HCT116 (cell line): ENCODE data around the gene ICAM2. TPM values are rescaled to one million over a fixed set of nuclear protein-coding genes. Genes with fewer than 3 reads are reported as not detected.

Experiments
- ATAC-seq: fragments of 200-7000 bp; cut with Tn5 transposase; 2 replicates; pipeline ENCODE4 v1.9.1; 2020; ENCODE audit warnings: mild to moderate bottlenecking, moderate library complexity
- BruUV-seq: library from RNA; stranded (reverse); fragments of 400-500 nt; replicated peaks from 2 replicates; lab custom pipeline; 2021; lab: Mats Ljungman, UMichigan
- CTCF ChIA-PET: fragments of 300-600 bp; sonication (Branson Sonifier 250); formaldehyde crosslinking; loops from one replicate; lab custom pipeline; 2021; ENCODE audit warnings: antibody characterized with exemption; lab: Charles Lee
- POLR2A ChIA-PET: fragments of 300-600, 350-600 bp; sonication (Branson Sonifier 250); formaldehyde crosslinking; loops from one replicate; lab custom pipeline; 2021; ENCODE audit warnings: antibody characterized with exemption; lab: Charles Lee
- RAD21 ChIA-PET, 2 experiments: fragments of 300-600 bp; sonication (Branson Sonifier 250); formaldehyde crosslinking; loops; one replicate each; lab custom pipeline; 2023; ENCODE audit warnings: low total read pairs in 2 of 2; ENCODE audit not compliant: uncharacterized antibody in 2 of 2, unreplicated experiment in 2 of 2, low non-redundant PET in 1 of 2; lab: Charles Lee
- DNase-seq: peaks from one replicate; pipeline ENCODE4 v3.0.0-alpha.2; 2010; ENCODE audit warnings: low read depth, low spot score
- H2AFZ ChIP-seq: fragments of 200-600 bp; shearing (Covaris generic), sonication (generic); 2 replicates; pipeline ENCODE4 v1.6.1; 2017; ENCODE audit warnings: low read depth, mixed run types, mixed read lengths, antibody characterized with exemption, low read length; ENCODE audit not compliant: poor library complexity, severe bottlenecking
- H3K27ac ChIP-seq: 2 replicates; pipeline ENCODE4 v1.5.1; 2012; ENCODE audit warnings: low read depth, low read length
- H3K27me3 ChIP-seq: fragments of 200-600 bp; sonication (generic); 2 replicates; pipeline ENCODE4 v1.6.1; 2016; ENCODE audit warnings: mixed run types, low read length, mixed read lengths; ENCODE audit not compliant: insufficient read depth
- H3K36me3 ChIP-seq, 2 experiments: fragments of 200-500 bp in 1 of 2; fragments of 200-600 bp in 1 of 2; sonication (Bioruptor generic) in 1 of 2; sonication (generic) in 1 of 2; 2 replicates each; pipeline versions ENCODE4 v1.5.1 to v1.6.1; 2014 to 2016; ENCODE audit warnings: low read length in 2 of 2, inconsistent platforms in 1 of 2, mixed read lengths in 1 of 2, mixed run types in 1 of 2; ENCODE audit not compliant: insufficient read depth in 2 of 2, control insufficient read depth in 1 of 2
- H3K4me1 ChIP-seq, 2 experiments: fragments of 200-600 bp in 1 of 2; sonication (generic) in 1 of 2; 2 replicates each; pipeline versions ENCODE4 v1.5.1 to v1.6.1; 2012 to 2017; ENCODE audit warnings: low read length in 2 of 2, inconsistent platforms in 1 of 2, mild to moderate bottlenecking in 1 of 2, mixed read lengths in 1 of 2, mixed run types in 1 of 2, moderate library complexity in 1 of 2; ENCODE audit not compliant: insufficient read depth in 2 of 2, control insufficient read depth in 1 of 2
- H3K4me2 ChIP-seq: fragments of 200-600 bp; sonication (generic); 2 replicates; pipeline ENCODE4 v1.6.1; 2017; ENCODE audit warnings: mixed run types, low read length, mixed read lengths
- H3K4me3 ChIP-seq, 2 experiments: fragments of 200-600 bp in 1 of 2; sonication (generic) in 1 of 2; replicated peaks in 1 of 2; 2 replicates each; pipeline ENCODE4 v1.5.1; 2011 to 2016; ENCODE audit warnings: low read length in 2 of 2, control low read depth in 1 of 2, low read depth in 1 of 2, mild to moderate bottlenecking in 1 of 2, mixed read lengths in 1 of 2, mixed run types in 1 of 2
- H3K79me2 ChIP-seq: fragments of 200-600 bp; sonication (generic); 2 replicates; pipeline ENCODE4 v1.6.1; 2017; ENCODE audit warnings: mild to moderate bottlenecking, mixed run types, low read length, moderate library complexity, mixed read lengths; ENCODE audit not compliant: insufficient read depth
- H3K9ac ChIP-seq: fragments of 200-600 bp; sonication (generic); 2 replicates; pipeline ENCODE4 v1.6.1; 2016; ENCODE audit warnings: low read length, mixed read lengths
- H3K9me2 ChIP-seq: fragments of 200-600 bp; sonication (generic), shearing (Covaris generic); 2 replicates; pipeline ENCODE4 v1.6.1; 2017; ENCODE audit warnings: mixed run types, mild to moderate bottlenecking, moderate library complexity; ENCODE audit not compliant: insufficient read depth
- H3K9me3 ChIP-seq, 2 experiments: fragments of 200-500 bp in 1 of 2; fragments of 200-600 bp in 1 of 2; sonication (Bioruptor generic) in 1 of 2; sonication (generic) in 1 of 2; 2 replicates each; pipeline ENCODE4 v1.6.1; 2014 to 2017; ENCODE audit warnings: low read length in 2 of 2, mixed read lengths in 2 of 2, inconsistent platforms in 1 of 2, low read depth in 1 of 2, mild to moderate bottlenecking in 1 of 2, mixed run types in 1 of 2, moderate library complexity in 1 of 2; ENCODE audit not compliant: control insufficient read depth in 1 of 2, insufficient read depth in 1 of 2
- H4K20me1 ChIP-seq: fragments of 200-600 bp; sonication (generic), shearing (Covaris generic); 2 replicates; pipeline ENCODE4 v1.6.1; 2017; ENCODE audit warnings: mixed run types, mild to moderate bottlenecking, moderate library complexity; ENCODE audit not compliant: insufficient read depth
- ELF1 ChIP-seq: IDR thresholded peaks from 2 replicates; pipeline ENCODE4 v1.6.1; 2012; ENCODE audit warnings: low read depth, borderline replicate concordance
- MAX ChIP-seq: IDR thresholded peaks from 2 replicates; pipeline ENCODE4 v1.6.1; 2012
- REST ChIP-seq: IDR thresholded peaks from 2 replicates; pipeline ENCODE4 v1.6.1; 2012; ENCODE audit warnings: low read depth
- TCF7L2 ChIP-seq: IDR thresholded peaks from 2 replicates; pipeline ENCODE4 v1.7.0; 2011; ENCODE audit warnings: borderline replicate concordance, inconsistent platforms; ENCODE audit not compliant: insufficient read depth, insufficient read length; ENCODE audit errors: extremely low read depth
- intact Hi-C: fragments of 100-400 bp; cut with micrococcal nuclease; formaldehyde crosslinking; loops from 2 replicates; pipeline ENCODE4 v1.10.0; 2022
- total RNA-seq: library from RNA; stranded (reverse); gene quantifications from one replicate; pipeline ENCODE4 v1.2.1, GENCODE V29; 2021; ENCODE audit not compliant: unreplicated experiment
- TF ChIP-seq, protein P1 (sequence below), 3 experiments: fragments of 200-600 bp in 1 of 3; sonication (generic) in 1 of 3; IDR thresholded peaks in 2 of 3; conservative IDR thresholded peaks in 1 of 3; 2 replicates each; pipeline ENCODE4 v1.5.1; 2012 to 2017; ENCODE audit warnings: low read depth in 2 of 3, low read length in 2 of 3, antibody characterized with exemption in 1 of 3, borderline replicate concordance in 1 of 3, control low read depth in 1 of 3, mild to moderate bottlenecking in 1 of 3, mixed read lengths in 1 of 3, mixed run types in 1 of 3, moderate library complexity in 1 of 3; ENCODE audit not compliant: insufficient read depth in 1 of 3
- TF ChIP-seq, protein P2 (sequence below): IDR thresholded peaks from 2 replicates; pipeline ENCODE4 v1.6.1; 2012

ICAM2 gene
- total RNA-seq, 1 experiment from 2014 or later: 0.61 TPM

- no peak for DNase-seq
- intact Hi-C loops: no loop called here
- H4K20me1 ChIP-seq: no peaks in the 10 kb centered on the region
- no peak overlapping the region for H3K9ac ChIP-seq
- H3K27me3 ChIP-seq: no peaks in the 10 kb centered on the region
- ChIA-PET RAD21 (interaction anchor here in 1 of 2 experiments (1.2 kb wide), 1 partner anchor 78 kb away, joined by 4 read pairs; no protein-coding TSS in a partner anchor), CTCF (interaction anchor here (1.1 to 3.3 kb wide), 3 partner anchors 8 to 78 kb away, joined by 3 to 14 read pairs (median 4); no protein-coding TSS in a partner anchor), POLR2A (no interaction called here)
- H3K4me3 ChIP-seq: no peak overlapping the region
- H2AFZ ChIP-seq: no peak overlapping the region
- ATAC-seq: peak; percentile 72
- H3K4me1 ChIP-seq: peaks cover 0 to 7% of the 10 kb centered on the region in 2 experiments; a peak in 1 of 4 replicates
- H3K36me3 ChIP-seq: peaks cover 0 to 5% of the 10 kb centered on the region in 2 experiments; a peak in 1 of 4 replicates
- H3K9me3 ChIP-seq: no peaks in the 10 kb centered on the region
- H3K9me2 ChIP-seq: no peaks in the 10 kb centered on the region
- no peak for TF ChIP-seq ELF1
- TF ChIP-seq, protein P1, sequence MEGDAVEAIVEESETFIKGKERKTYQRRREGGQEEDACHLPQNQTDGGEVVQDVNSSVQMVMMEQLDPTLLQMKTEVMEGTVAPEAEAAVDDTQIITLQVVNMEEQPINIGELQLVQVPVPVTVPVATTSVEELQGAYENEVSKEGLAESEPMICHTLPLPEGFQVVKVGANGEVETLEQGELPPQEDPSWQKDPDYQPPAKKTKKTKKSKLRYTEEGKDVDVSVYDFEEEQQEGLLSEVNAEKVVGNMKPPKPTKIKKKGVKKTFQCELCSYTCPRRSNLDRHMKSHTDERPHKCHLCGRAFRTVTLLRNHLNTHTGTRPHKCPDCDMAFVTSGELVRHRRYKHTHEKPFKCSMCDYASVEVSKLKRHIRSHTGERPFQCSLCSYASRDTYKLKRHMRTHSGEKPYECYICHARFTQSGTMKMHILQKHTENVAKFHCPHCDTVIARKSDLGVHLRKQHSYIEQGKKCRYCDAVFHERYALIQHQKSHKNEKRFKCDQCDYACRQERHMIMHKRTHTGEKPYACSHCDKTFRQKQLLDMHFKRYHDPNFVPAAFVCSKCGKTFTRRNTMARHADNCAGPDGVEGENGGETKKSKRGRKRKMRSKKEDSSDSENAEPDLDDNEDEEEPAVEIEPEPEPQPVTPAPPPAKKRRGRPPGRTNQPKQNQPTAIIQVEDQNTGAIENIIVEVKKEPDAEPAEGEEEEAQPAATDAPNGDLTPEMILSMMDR (IDR thresholded peaks at IDR 0.05 in 2 of 3, conservative IDR thresholded peaks at IDR 0.05 in 1 of 3; ENCODE audit: borderline replicate concordance in 1 of 3, insufficient read depth in 1 of 3, low read depth in 2 of 3, low read length in 2 of 3): peak in 1 of 3 experiments; percentile 25; a peak in 2 of 6 replicates
- no peak overlapping the region for H3K4me2 ChIP-seq
- no peaks in the 10 kb centered on the region for H3K79me2 ChIP-seq
- no TSS peak for BruUV-seq
- H3K27ac ChIP-seq: no peak overlapping the region
Measured at GRCh38 chr17:64055183-64056142, 35.0 kb upstream of the ICAM2 start.

GRCh38 chr17:64054304-64054703, 33.9 kb upstream of the ICAM2 start:
- CTCF ChIA-PET: interaction anchor here (1.1 to 3.3 kb wide), 4 partner anchors 9 to 135 kb away, joined by 3 to 14 read pairs (median 4); no protein-coding TSS in a partner anchor
- DNase-seq: no peak
- Histone ChIP-seq H3K79me2 (no peaks in the 10 kb centered on the region), H4K20me1 (no peaks in the 10 kb centered on the region), H2AFZ (no peak overlapping the region), H3K9me3 (no peaks in the 10 kb centered on the region), H3K4me3 (no peak overlapping the region), H3K27ac (no peak overlapping the region), H3K4me1 (peaks cover 0 to 7% of the 10 kb centered on the region in 2 experiments; a peak in 1 of 4 replicates), H3K27me3 (no peaks in the 10 kb centered on the region), H3K9ac (no peak overlapping the region), H3K9me2 (no peaks in the 10 kb centered on the region), H3K4me2 (no peak overlapping the region), H3K36me3 (no peaks in the 10 kb centered on the region)
- POLR2A ChIA-PET: no interaction called here
- BruUV-seq: no TSS peak
- RAD21 ChIA-PET: no interaction called here
- intact Hi-C loops: no loop called here
- ATAC-seq: no peak
- TF ChIP-seq MAX (no peak), REST (no peak), TCF7L2 (no peak)
- TF ChIP-seq, protein P1 (IDR thresholded peaks at IDR 0.05 in 2 of 3, conservative IDR thresholded peaks at IDR 0.05 in 1 of 3; ENCODE audit: borderline replicate concordance in 1 of 3, insufficient read depth in 1 of 3, low read depth in 2 of 3, low read length in 2 of 3): no peak
- TF ChIP-seq, protein P2, sequence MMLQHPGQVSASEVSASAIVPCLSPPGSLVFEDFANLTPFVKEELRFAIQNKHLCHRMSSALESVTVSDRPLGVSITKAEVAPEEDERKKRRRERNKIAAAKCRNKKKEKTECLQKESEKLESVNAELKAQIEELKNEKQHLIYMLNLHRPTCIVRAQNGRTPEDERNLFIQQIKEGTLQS: no peak
